A549 (cell line): ENCODE results near the gene CDK14.

Experiments used
- CBX2 ChIP-seq: fragments of 200-600 bp; sonication (generic); IDR thresholded peaks from 2 replicates; pipeline ENCODE4 v1.6.1; 2016; ENCODE audit warnings: low read depth, mild to moderate bottlenecking, borderline replicate concordance
- CEBPB ChIP-seq, 2 experiments: fragments of >200 bp in 1 of 2; sonication (Bioruptor Twin) in 1 of 2; formaldehyde crosslinking in 1 of 2; IDR thresholded peaks; 2 replicates each; pipeline ENCODE4 v1.6.1; 2012 to 2016
- FOXS1 ChIP-seq: fragments of 250-450 bp; sonication (Bioruptor Pico); IDR thresholded peaks from 2 replicates; pipeline ENCODE4 v1.5.0; 2020; ENCODE audit warnings: mild to moderate bottlenecking, moderate library complexity
- KDM5A ChIP-seq: fragments of 200-600 bp; sonication (generic); IDR thresholded peaks from 2 replicates; pipeline ENCODE4 v1.6.1; 2016; ENCODE audit warnings: antibody characterized with exemption, mild to moderate bottlenecking

- no peak for TF ChIP-seq KDM5A
- TF ChIP-seq FOXS1 (CRISPR knock-in tag): no peak
- no peak for TF ChIP-seq CBX2
- no peak for TF ChIP-seq CEBPB (IDR thresholded peaks at IDR 0.05)
Measured at GRCh38 chr7:91021956-91022355, 425.8 kb downstream of the CDK14 start.
